Suprapubic skin (tissue), 4 donors: ENCODE results near the gene AQP12A. TPM values are rescaled to one million over a fixed set of nuclear protein-coding genes. Genes with fewer than 3 reads are reported as not detected.

Experiments used
- DNase-seq, 2 donors: peaks; one replicate each; pipeline ENCODE4 v3.0.0-alpha.2; 2019; ENCODE audit warnings: low spot score in 2 of 2
- H3K27ac ChIP-seq: fragments of 200-600 bp; sonication (generic); one replicate; pipeline ENCODE4 v1.5.1; 2019
- H3K27me3 ChIP-seq: fragments of 200-600 bp; sonication (generic); one replicate; pipeline ENCODE4 v1.5.1; 2019
- H3K36me3 ChIP-seq: fragments of 200-600 bp; sonication (generic); one replicate; pipeline ENCODE4 v1.5.1; 2019
- H3K4me1 ChIP-seq: fragments of 200-600 bp; sonication (generic); one replicate; pipeline ENCODE4 v1.5.1; 2019
- H3K4me3 ChIP-seq: fragments of 200-600 bp; sonication (generic); one replicate; pipeline ENCODE4 v1.5.1; 2019; ENCODE audit warnings: mild to moderate bottlenecking
- H3K9me3 ChIP-seq: fragments of 200-600 bp; sonication (generic); one replicate; pipeline ENCODE4 v1.5.1; 2019
- EP300 ChIP-seq: sonication (generic); formaldehyde crosslinking; IDR thresholded peaks from one replicate; pipeline ENCODE4 v1.6.1; 2017; ENCODE audit warnings: antibody characterized with exemption
- POLR2A ChIP-seq, 2 donors: fragments of 450-650 bp; IDR thresholded peaks; one replicate each; pipeline ENCODE4 v1.6.1; 2017; ENCODE audit warnings: antibody characterized with exemption in 2 of 2, mild to moderate bottlenecking in 2 of 2, moderate library complexity in 2 of 2
- POLR2AphosphoS5 ChIP-seq, 3 donors: sonication (generic); formaldehyde crosslinking; IDR thresholded peaks; one replicate each; pipeline ENCODE4 v1.6.1; 2017; ENCODE audit warnings: antibody characterized with exemption in 3 of 3
- WGBS: methylation state at CpG from one replicate; pipeline ENCODE4 v1.1.5; 2018; 5-methylcytosine and 5-hydroxymethylcytosine counted together
- total RNA-seq, 4 donors: library from RNA; depleted of rRNA; stranded (reverse); fragments of >200 nt; gene quantifications; one replicate each; pipeline ENCODE4 v1.1.0, GENCODE V29; 2016
- TF ChIP-seq, protein P1 (sequence below), 2 donors: fragments of 200-600 bp in 1 of 2; fragments of 450-650 bp in 1 of 2; sonication (generic) in 1 of 2; IDR thresholded peaks; one replicate each; pipeline ENCODE4 v1.5.1; 2016 to 2019; ENCODE audit warnings: antibody characterized with exemption in 2 of 2, mild to moderate bottlenecking in 1 of 2, moderate library complexity in 1 of 2

AQP12A gene
- total RNA-seq, 4 donors from 2014 or later, result not detected

DNA sequence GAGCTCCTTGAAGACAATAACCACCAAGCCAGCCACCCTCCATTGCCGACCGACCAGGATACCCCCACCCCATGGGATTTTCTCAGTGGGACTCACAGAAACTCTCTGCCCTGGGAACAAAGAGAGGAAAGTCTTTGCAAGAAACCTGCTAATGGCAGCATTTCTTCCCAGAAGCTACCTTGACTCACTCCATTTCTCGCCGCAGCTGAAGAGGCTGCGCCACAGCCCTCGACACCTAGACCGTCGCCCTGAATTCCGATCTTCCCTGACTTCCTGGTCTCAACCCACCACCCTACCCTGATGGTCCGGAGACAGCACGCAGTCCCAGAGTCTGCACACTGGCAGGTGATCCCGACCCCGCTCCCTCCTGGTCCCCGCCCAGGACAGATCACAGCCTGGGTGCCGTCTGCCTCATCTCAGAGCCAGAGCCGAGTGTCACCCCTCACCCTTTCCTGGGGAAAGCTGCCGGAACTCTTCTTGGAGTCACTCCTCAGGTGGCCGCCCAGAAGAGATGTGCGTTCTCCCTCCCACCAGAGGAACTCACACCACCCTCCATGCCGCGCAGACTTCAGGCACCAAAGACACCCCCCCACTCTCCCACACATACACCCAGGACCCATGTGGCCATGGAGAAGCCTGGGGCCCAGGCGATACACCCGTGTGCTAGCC lies 24.6 kb downstream of the AQP12A start:
- TF ChIP-seq POLR2A (IDR thresholded peaks at IDR 0.05) (no peak), POLR2AphosphoS5 (IDR thresholded peaks at IDR 0.05) (no peak), EP300 (no peak)
- TF ChIP-seq, protein P1, sequence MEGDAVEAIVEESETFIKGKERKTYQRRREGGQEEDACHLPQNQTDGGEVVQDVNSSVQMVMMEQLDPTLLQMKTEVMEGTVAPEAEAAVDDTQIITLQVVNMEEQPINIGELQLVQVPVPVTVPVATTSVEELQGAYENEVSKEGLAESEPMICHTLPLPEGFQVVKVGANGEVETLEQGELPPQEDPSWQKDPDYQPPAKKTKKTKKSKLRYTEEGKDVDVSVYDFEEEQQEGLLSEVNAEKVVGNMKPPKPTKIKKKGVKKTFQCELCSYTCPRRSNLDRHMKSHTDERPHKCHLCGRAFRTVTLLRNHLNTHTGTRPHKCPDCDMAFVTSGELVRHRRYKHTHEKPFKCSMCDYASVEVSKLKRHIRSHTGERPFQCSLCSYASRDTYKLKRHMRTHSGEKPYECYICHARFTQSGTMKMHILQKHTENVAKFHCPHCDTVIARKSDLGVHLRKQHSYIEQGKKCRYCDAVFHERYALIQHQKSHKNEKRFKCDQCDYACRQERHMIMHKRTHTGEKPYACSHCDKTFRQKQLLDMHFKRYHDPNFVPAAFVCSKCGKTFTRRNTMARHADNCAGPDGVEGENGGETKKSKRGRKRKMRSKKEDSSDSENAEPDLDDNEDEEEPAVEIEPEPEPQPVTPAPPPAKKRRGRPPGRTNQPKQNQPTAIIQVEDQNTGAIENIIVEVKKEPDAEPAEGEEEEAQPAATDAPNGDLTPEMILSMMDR (IDR thresholded peaks at IDR 0.05), result no peak
- Histone ChIP-seq H3K9me3 (no peaks in the 10 kb centered on the region), H3K36me3 (no peaks in the 10 kb centered on the region), H3K4me1 (no peaks in the 10 kb centered on the region), H3K27me3 (peaks cover 24% of the 10 kb centered on the region), H3K4me3 (no peak overlapping the region), H3K27ac (no peak overlapping the region)
- WGBS, result 93% methylated on average over 21 of the region's 23 CpGs
- no peak for DNase-seq

DNA sequence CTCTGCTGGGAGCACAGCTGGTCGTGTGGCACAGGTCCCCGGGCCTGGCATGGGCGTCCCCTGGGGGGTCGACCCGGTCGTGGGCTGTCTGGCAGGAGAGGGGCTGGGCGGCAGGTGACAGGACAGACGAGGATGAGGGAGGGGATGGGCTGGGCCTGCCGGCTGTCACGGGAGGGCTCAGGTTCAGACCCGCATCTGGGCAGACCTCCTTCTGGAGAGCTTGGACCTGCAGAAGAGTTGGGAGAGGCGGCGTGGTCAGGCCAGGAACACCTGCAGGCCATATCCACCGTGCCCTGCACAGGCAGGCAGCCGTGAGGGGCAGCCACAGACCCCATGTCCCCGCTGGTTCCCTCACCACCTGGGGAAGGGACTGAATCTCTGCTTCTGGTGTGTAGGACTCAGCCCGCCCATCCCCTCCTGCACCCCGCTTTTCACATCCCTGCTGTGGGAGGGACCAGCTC lies 25.5 kb downstream of the AQP12A start:
- no peaks in the 10 kb centered on the region for H3K4me1 ChIP-seq
- 59% methylated on average over 6 of the region's 18 CpGs for WGBS
- no peak overlapping the region for H3K27ac ChIP-seq
- DNase-seq, result no peak
- H3K9me3 ChIP-seq, result no peaks in the 10 kb centered on the region
- H3K4me3 ChIP-seq, result no peak overlapping the region
- TF ChIP-seq, protein P1 (IDR thresholded peaks at IDR 0.05), result no peak
- TF ChIP-seq POLR2A (IDR thresholded peaks at IDR 0.05) (no peak), POLR2AphosphoS5 (IDR thresholded peaks at IDR 0.05) (no peak), EP300 (no peak)
- H3K36me3 ChIP-seq, result no peaks in the 10 kb centered on the region
- peaks cover 20% of the 10 kb centered on the region for H3K27me3 ChIP-seq

DNA sequence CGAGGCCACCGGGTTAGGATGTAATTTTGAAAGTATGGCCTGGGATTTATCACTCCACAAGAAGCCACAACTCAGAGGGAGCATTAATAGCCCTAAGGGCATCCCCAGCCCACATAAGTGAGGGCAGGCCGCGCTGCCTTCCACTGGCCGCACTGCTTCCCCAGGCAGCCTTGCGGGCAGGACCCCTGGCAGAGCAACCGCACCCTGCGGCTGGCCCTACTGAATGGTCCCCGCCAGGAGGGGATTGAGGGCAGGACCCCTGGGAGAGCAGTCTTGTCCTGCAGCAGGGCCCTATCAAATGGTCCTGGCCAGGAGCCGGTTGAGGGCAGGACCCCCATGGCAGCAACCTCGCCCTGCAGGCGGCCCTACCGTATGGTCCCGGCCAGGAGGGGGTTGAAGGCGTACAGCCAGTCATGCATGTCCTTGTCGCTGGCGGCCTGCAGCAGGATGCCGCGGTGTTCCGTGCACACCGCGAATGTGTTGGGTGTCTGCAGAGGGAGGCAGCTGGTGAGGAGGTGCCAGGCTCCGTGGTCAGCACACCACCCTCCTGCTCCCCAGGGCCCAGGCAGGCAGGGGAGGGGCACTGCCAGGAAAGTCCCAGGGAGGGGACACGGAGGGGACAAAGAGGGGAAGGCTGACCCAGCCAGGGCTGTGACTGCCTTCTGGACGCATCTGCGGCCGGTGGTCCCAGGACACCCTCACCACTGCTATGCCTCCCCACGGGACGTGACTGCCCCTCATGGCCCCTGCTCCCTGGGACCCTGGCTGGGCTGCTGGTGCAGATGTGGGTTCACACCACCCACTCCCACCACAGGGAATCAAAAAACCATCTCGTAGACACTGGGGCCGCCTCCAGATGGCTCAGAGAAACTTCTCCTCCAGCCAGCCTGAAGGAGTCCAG lies 26.3 kb downstream of the AQP12A start:
- TF ChIP-seq, protein P1 (IDR thresholded peaks at IDR 0.05), result no peak
- TF ChIP-seq POLR2A (IDR thresholded peaks at IDR 0.05) (no peak), POLR2AphosphoS5 (IDR thresholded peaks at IDR 0.05) (no peak), EP300 (no peak)
- no peaks in the 10 kb centered on the region for H3K4me1 ChIP-seq
- no peak overlapping the region for H3K27ac ChIP-seq
- H3K4me3 ChIP-seq, result no peak overlapping the region
- H3K27me3 ChIP-seq, result peaks cover 22% of the 10 kb centered on the region
- 78% methylated on average over 10 of the region's 31 CpGs for WGBS
- H3K9me3 ChIP-seq, result no peaks in the 10 kb centered on the region
- no peak for DNase-seq
- no peaks in the 10 kb centered on the region for H3K36me3 ChIP-seq

DNA sequence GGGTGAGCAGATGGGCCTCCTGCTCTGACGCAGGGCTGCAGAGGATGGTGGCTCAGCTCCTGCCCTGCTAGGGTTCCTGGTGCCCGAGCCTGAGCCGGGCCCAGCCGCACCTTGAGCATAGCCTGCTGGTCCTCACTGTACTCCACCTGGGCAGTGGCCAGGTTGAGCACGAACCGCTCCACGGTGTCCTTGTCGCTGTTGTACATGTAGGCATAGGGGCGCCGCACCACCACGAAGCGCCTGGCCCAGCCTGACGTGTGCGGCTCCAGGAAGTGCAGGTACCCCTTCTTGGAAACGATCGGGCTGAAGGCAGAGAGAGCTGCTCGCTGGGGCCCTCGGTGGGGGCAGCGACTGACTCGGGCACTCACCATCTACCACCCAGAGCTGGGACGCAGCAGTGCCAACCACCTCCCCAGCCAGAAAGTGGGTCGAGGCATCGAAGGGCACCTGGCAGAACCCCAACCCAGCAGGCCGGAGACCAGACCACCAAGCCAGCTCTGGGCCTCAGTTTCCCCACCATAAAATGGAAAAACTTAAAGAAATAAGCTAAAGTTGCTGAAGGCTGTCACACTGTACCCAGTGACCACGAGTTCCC lies 27.3 kb downstream of the AQP12A start:
- Histone ChIP-seq H3K27me3 (peaks cover 22% of the 10 kb centered on the region), H3K27ac (no peak overlapping the region), H3K9me3 (no peaks in the 10 kb centered on the region), H3K4me1 (no peaks in the 10 kb centered on the region), H3K4me3 (no peak overlapping the region), H3K36me3 (no peaks in the 10 kb centered on the region)
- TF ChIP-seq EP300 (no peak), POLR2A (IDR thresholded peaks at IDR 0.05) (no peak), POLR2AphosphoS5 (IDR thresholded peaks at IDR 0.05) (no peak)
- TF ChIP-seq, protein P1 (IDR thresholded peaks at IDR 0.05), result no peak
- DNase-seq, result no peak
- 87% methylated on average over 11 of the region's 25 CpGs for WGBS
